ENCODE data around the gene POPDC3.

Gene POPDC3

DNA sequence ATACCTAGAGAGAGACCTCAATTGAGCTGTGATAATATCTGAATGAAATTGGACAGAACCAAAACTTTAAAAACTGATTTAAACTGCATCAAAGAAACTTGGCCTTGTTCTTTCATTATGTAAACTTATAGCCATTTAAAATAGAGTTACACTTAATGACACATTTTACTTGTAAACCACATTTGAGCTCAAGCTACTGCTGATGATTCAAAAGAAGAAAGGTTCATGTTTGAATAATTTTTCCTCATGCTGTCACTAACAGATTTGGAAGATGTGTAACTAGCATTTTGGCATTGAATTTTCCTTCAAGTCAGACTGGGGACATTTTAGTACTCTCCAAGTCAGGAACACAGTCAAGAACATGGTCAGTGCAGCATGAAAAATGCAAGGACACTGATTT is 26.9 kb downstream of the POPDC3 start:
- Histone ChIP-seq H3K4me1 (ENCODE audit: control insufficient read depth, insufficient read depth, low read length) (no peaks in the 10 kb centered on the region), H3K4me3 (ENCODE audit: low read depth, low read length) (no peak overlapping the region), H3K27ac (ENCODE audit: extremely low read depth, low read depth, low read length) (no peak overlapping the region), H3K36me3 (ENCODE audit: control insufficient read depth in 2 of 2, insufficient read depth in 1 of 2, low read length in 2 of 2) (peaks cover 0 to under 1% of the 10 kb centered on the region in 2 experiments; a peak in 1 of 3 replicates), H3K9me3 (ENCODE audit: control insufficient read depth, insufficient read depth, low read depth, low read length) (no peaks in the 10 kb centered on the region)
- ChIA-PET CTCF (interaction anchor here (0.9 kb wide), 1 partner anchor 23 kb away, joined by 3 read pairs; no protein-coding TSS in a partner anchor), POLR2A (interaction anchor here (1.2 kb wide), 1 partner anchor 16 kb away, joined by 3 read pairs; a partner anchor contains a TSS)
- TF ChIP-seq ZNF223 (tag by site-specific recombination; IDR thresholded peaks at IDR 0.05) = no peak
- no peak for TF ChIP-seq GLIS2 (tag by site-specific recombination; IDR thresholded peaks at IDR 0.05)
- TF ChIP-seq, protein P1, sequence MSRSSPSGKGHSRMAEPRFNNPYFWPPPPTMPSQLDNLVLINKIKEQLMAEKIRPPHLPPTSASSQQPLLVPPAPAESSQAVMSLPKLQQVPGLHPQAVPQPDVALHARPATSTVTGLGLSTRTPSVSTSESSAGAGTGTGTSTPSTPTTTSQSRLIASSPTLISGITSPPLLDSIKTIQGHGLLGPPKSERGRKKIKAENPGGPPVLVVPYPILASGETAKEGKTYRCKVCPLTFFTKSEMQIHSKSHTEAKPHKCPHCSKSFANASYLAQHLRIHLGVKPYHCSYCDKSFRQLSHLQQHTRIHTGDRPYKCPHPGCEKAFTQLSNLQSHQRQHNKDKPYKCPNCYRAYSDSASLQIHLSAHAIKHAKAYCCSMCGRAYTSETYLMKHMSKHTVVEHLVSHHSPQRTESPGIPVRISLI (tag by site-specific recombination; IDR thresholded peaks at IDR 0.05) = no peak
- TF ChIP-seq ZNF2 (tag by site-specific recombination; IDR thresholded peaks at IDR 0.05) = no peak
- TF ChIP-seq ZNF660 (tag by site-specific recombination; IDR thresholded peaks at IDR 0.05) = no peak
- TF ChIP-seq ZNF311 (tag by site-specific recombination; IDR thresholded peaks at IDR 0.05; ENCODE audit: borderline replicate concordance) = no peak
- no peak for TF ChIP-seq ZNF747 (tag by site-specific recombination; IDR thresholded peaks at IDR 0.05)
- TF ChIP-seq KLF9 (tag by site-specific recombination; IDR thresholded peaks at IDR 0.05; ENCODE audit: low read depth) = no peak
- TF ChIP-seq, protein P2, sequence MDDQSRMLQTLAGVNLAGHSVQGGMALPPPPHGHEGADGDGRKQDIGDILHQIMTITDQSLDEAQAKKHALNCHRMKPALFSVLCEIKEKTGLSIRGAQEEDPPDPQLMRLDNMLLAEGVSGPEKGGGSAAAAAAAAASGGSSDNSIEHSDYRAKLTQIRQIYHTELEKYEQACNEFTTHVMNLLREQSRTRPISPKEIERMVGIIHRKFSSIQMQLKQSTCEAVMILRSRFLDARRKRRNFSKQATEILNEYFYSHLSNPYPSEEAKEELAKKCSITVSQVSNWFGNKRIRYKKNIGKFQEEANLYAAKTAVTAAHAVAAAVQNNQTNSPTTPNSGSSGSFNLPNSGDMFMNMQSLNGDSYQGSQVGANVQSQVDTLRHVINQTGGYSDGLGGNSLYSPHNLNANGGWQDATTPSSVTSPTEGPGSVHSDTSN (CRISPR knock-in tag; IDR thresholded peaks at IDR 0.05) = no peak
- TF ChIP-seq ZNF10 (tag by site-specific recombination; IDR thresholded peaks at IDR 0.05) = no peak
- TF ChIP-seq ZNF274 (IDR thresholded peaks at IDR 0.05; ENCODE audit: low read length) = no peak
- TF ChIP-seq ZNF274 (tag by site-specific recombination; IDR thresholded peaks at IDR 0.05; ENCODE audit: borderline replicate concordance) = no peak
- TF ChIP-seq, protein P3, sequence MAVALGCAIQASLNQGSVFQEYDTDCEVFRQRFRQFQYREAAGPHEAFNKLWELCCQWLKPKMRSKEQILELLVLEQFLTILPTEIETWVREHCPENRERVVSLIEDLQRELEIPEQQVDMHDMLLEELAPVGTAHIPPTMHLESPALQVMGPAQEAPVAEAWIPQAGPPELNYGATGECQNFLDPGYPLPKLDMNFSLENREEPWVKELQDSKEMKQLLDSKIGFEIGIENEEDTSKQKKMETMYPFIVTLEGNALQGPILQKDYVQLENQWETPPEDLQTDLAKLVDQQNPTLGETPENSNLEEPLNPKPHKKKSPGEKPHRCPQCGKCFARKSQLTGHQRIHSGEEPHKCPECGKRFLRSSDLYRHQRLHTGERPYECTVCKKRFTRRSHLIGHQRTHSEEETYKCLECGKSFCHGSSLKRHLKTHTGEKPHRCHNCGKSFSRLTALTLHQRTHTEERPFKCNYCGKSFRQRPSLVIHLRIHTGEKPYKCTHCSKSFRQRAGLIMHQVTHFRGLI (tag by site-specific recombination; IDR thresholded peaks at IDR 0.05) = no peak
- TF ChIP-seq ZBTB20 (tag by site-specific recombination; IDR thresholded peaks at IDR 0.05) = no peak
- no peak for TF ChIP-seq ZSCAN23 (tag by site-specific recombination; IDR thresholded peaks at IDR 0.05)
- no peak for TF ChIP-seq ZNF624 (tag by site-specific recombination; IDR thresholded peaks at IDR 0.05)
- TF ChIP-seq ZIC2 (tag by site-specific recombination; IDR thresholded peaks at IDR 0.05) = no peak
- TF ChIP-seq SALL2 (tag by site-specific recombination; IDR thresholded peaks at IDR 0.05; ENCODE audit: borderline replicate concordance) = no peak
- no peak for TF ChIP-seq SETDB1 (IDR thresholded peaks at IDR 0.05; ENCODE audit: insufficient read length, low read length)

DNA sequence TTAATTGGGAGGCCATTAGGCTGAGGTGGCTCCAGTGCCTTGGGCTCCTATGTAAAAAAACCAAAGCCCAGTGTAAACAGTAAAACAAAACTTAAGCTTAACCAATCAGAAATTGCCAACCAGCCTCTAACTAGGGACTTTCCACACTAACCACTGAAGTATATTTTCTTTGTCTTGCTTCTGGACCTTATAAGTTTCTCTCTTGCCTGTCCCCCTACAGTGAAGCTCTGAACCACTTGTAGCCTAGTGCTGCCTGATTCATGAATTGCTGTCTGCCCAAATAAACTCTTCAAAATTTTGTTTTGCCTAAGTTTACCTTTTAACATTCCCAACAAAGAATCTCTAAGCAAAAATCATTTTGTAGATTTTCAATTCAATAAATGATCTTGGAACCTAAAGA is 28.2 kb downstream of the POPDC3 start:
- TF ChIP-seq ZNF549 (tag by site-specific recombination; IDR thresholded peaks at IDR 0.05) = peak; percentile 99
- no peak for TF ChIP-seq ZNF155 (tag by site-specific recombination; IDR thresholded peaks at IDR 0.05)
- no peak for TF ChIP-seq HOXC10 (CRISPR knock-in tag; IDR thresholded peaks at IDR 0.05)
- ChIA-PET CTCF (no interaction called here), POLR2A (no interaction called here)
- H3K36me3 ChIP-seq (ENCODE audit: control insufficient read depth in 2 of 2, insufficient read depth in 1 of 2, low read length in 2 of 2) = no peaks in the 10 kb centered on the region
- H3K4me3 ChIP-seq (ENCODE audit: low read depth, low read length) = no peak overlapping the region
- H3K27ac ChIP-seq (ENCODE audit: extremely low read depth, low read depth, low read length) = no peak overlapping the region
- no peaks in the 10 kb centered on the region for H3K4me1 ChIP-seq (ENCODE audit: control insufficient read depth, insufficient read depth, low read length)
- no peaks in the 10 kb centered on the region for H3K9me3 ChIP-seq (ENCODE audit: control insufficient read depth, insufficient read depth, low read depth, low read length)
